HTERT RPE-1 (cell line): ENCODE data around the gene ARHGAP24.
"Not testable (repeated sequence)": the region's sequence is repeated elsewhere in the genome, so short reads cannot be mapped to it uniquely, and the experiment has no call there.

Source experiments
- in situ Hi-C: fragments of 300-500 bp; cut with MboI; formaldehyde crosslinking; loops from 4 replicates; pipeline ENCODE4 v1.14.3; 2020; ENCODE audit warnings: low sequenced_read_pairs

ARHGAP24 gene

DNA sequence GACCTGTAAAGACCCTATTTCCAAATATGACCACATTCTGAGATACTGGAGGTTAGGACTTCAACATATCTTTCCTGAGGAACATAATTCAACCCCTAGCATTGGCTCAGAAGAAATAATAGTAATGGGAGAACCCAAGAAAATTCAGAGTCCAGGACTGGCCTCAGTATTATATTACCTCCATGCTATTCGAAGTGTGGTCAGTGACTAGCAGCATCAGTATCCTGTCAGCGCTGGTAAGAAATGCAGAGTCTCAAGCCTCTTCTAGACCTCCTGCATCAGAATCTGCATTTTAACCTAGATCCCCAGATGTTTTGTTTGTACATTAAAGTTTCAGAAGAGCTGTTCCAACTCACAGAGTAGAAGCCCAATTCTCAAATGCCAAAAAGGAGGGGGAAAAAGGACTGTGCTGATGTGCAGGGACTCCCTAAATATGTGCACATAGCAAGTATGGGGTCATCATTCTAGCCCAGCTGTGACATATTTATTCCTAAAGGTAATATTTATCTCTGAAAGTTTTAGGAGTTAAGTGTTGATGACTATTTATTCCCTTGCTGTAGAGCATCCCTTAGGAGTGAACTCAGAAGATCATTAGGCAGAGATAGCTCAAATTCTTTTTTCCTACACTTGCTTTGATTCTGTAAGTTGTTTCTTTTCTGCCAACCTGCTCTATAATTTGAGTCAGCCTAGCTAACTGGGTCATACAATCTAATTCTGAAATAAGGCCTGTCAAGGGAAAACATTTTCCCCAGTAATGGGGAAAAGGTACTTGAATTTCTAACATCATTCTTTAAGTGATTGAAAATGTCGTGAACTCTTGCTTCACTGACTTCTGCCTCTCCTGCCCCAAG lies 361.9 kb downstream of the ARHGAP24 start:
- in situ Hi-C loops, result no loop called here

- in situ Hi-C loops, result no loop called here
Measured at GRCh38 chr4:85837439-85837733, 362.4 kb downstream of the ARHGAP24 start.

DNA sequence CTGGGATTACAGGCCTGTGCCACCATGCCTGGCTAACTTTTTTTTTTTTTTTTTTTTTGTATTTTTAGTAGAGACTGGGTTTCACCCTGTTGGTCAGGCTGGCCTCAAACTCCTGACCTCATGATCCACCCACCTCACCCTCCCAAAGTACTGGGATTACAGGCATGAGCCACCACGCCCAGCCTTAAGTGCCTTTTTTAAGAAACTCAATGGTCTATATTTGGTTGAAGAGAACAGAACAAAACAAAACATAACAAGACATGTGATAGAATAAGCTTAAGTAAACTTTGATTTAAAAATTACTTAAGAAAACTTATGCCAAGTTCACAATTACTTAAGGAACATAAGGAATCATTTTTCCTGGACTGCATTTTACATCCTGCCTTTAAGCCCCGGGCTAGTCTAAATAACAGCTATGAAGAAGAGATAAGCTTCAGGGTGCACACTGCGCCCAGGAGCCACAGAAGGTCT lies 365.1 kb downstream of the ARHGAP24 start:
- in situ Hi-C loops, result not testable (repeated sequence)

GRCh38 chr4:85842540-85842939 lies 367.6 kb downstream of the ARHGAP24 start:
- in situ Hi-C loops, result no loop called here

DNA sequence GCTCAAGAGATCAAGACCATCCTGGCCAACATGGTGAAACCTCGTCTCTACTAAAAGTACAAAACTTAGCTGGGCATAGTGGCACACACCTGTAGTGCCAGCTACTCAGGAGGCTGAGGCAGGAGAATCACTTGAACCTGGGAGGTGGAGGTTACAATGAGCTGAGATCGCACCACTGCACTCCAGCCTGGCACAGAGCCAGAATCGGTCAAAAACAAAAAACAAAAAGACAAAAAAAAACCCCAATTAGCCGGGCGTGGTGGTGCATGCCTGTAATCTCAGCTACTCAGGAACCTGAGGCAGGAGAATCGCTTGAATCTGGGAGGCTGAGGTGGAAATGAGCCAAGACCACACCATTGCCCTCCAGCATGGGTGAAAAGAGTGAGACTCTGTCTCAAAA lies 378.8 kb downstream of the ARHGAP24 start:
- in situ Hi-C loops, result not testable (repeated sequence)

- in situ Hi-C loops, result no loop called here
Measured at GRCh38 chr4:85854546-85854945, 379.6 kb downstream of the ARHGAP24 start.

- in situ Hi-C loops, result no loop called here
Measured at GRCh38 chr4:85860066-85860740, 385.3 kb downstream of the ARHGAP24 start.

GRCh38 chr4:85861064-85861765 lies 386.3 kb downstream of the ARHGAP24 start:
- in situ Hi-C loops, result no loop called here

DNA sequence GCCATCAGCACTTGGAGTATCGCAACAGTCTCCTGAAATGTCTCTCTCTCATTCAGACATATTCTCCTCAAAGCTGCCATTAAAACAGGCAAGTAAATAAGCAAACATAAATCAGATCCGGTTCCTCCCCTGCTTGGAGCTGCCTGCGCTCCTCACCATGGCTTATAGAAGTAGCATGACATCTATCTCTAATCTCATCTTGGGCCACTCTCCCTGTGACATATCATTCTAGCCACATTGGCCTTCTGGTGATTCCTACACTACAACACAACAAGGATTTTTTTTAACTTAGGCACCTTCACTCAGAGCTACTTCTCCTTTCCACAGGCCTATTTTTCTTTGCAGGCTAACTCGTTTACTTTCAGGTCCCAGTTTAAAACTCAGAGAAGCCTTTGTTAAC lies 387.9 kb downstream of the ARHGAP24 start:
- in situ Hi-C loops, result no loop called here

DNA sequence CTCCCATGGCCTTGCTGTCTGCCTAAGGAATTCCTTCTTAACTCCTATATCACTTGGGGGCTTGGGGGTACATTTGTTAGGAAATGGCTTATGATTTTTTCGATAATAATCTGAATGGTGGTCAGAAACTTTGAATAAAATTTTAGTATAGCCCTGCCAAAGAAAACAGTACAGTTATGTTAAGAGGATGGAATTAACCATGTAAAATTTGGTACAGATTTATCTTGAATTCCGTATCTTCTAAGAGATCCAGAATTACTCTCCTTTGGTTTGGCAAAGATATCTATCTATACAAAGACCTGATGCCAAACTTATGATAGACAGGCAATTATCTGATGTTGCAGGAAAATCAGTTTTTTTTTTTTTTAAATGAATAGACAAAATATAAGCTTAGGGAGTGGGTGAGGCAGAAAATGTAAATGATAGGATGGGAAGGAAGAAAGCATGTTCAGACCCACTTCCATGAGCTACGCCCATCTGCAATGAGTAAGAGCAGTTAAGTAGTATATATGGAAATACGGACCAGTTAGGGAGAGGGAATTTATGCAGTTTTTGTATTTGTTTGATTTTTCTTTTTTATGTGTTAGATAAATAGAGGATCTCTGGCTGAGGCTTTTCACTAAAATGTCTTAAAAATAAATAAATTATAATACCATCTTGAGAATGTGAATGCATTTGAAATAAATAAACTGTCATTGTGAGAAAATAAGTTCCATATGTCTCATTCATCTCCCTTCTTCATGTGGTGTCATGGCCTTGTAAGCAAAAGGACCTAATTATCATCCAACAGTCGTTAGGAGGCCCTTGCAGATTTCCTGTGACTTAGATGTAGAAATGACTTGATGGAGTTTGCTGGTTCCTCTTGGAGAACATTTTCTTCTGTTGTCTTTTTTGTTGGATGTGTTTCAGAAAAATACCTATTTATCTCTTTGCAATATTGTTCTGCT lies 389.6 kb downstream of the ARHGAP24 start:
- in situ Hi-C loops, result no loop called here

- in situ Hi-C loops, result no loop called here
Measured at GRCh38 chr4:85865256-85865655, 390.3 kb downstream of the ARHGAP24 start.

GRCh38 chr4:85866508-85866907 lies 391.6 kb downstream of the ARHGAP24 start:
- in situ Hi-C loops, result no loop called here

DNA sequence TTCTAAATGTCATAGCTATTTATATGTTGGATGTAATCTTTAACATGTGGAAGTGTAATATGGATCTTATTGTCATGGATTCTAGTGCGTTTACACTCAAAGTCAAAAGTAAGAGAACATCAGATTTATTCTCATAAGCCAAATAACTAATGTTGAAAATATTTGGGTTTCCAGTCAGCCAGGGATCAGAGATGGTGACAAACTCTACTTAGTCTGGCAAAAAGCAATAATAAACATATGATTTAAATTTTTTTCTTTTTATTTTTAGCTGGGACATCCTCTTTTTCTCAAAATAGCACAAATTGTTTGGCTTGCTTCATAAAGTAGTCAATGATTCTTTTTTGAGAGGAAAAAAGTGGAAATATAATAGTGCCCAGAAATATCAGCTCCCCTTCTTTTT lies 392.3 kb downstream of the ARHGAP24 start:
- in situ Hi-C loops, result no loop called here

- in situ Hi-C loops, result no loop called here
Measured at GRCh38 chr4:85869181-85869580, 394.2 kb downstream of the ARHGAP24 start.

DNA sequence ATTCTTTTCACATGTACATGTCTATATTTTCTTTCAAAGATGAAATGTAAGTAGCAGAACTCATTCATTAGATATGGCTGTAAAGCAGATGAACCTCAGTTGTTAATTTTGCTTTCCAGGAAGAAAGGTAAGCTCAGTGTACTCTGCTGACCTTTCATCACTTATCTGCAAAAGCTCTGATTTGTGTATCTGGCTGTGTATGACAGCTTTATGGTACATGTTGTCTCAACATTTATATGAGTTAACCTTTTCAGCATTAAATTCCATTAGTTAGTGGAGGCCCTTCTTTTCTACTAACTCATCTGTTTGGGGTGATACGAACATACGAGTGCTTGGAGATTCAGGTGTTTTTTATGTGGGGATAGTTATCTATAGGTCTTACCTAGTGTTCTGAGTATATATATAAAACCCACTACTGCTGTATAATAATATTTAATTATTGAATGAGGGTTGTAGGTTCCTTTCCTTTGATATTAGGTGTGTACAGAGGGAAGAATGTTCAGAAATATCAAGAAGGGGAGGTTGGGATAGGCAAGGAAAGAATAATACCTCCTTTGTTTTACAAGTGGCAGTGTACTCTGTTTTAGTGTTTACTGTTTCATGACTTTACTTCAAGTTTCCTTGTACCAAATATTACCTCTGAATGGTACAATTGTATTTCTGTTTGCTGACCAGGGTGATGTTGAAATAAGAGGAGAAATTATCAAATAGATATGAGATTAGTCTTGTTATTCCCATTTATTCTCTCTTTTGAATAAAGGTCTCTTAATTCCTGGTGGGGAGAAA lies 395.5 kb downstream of the ARHGAP24 start:
- in situ Hi-C loops, result no loop called here

- in situ Hi-C loops, result no loop called here
Measured at GRCh38 chr4:85873566-85873965, 398.6 kb downstream of the ARHGAP24 start.

GRCh38 chr4:85879518-85879917 lies 404.6 kb downstream of the ARHGAP24 start:
- in situ Hi-C loops, result no loop called here

DNA sequence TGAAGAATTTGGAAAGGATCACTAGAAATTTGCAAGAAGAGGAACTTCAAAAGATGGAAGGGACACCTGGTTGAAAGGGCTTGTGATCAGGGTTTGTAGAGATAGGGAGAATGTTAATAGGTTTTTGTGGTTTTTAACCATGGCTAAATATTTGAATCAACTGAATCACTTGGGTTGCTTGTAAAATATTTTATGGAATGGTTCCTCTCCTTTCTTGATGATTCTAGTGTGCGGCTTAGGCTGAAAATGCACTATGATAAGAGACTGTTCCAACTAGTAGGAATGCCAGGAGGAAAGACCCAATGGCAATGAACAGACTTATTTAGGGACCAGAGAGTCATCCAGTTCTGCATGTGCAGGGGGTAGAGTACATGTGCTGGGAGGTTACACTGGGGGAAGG lies 408.2 kb downstream of the ARHGAP24 start:
- in situ Hi-C loops, result no loop called here

- in situ Hi-C loops, result no loop called here
Measured at GRCh38 chr4:85884251-85884650, 409.3 kb downstream of the ARHGAP24 start.

- in situ Hi-C loops, result no loop called here
Measured at GRCh38 chr4:85886665-85887064, 411.7 kb downstream of the ARHGAP24 start.
